HepG2 (cell line): ENCODE measurements around the gene HLA-DMB.

Source experiments
- IKZF1 ChIP-seq: fragments of 450-650 bp; IDR thresholded peaks from 2 replicates; pipeline ENCODE4 v1.7.1; 2016
- POLR2A ChIP-seq, 2 experiments: IDR thresholded peaks; 2 replicates each; pipeline ENCODE4 v1.6.1; 2011; ENCODE audit warnings: low read depth in 2 of 2, low read length in 2 of 2, mild to moderate bottlenecking in 1 of 2, moderate library complexity in 1 of 2; ENCODE audit not compliant: insufficient read depth in 1 of 2
- POLR2AphosphoS5 ChIP-seq: IDR thresholded peaks from 2 replicates; pipeline ENCODE4 v1.6.1; 2012; ENCODE audit warnings: low read depth, low read length
- ZNF335 ChIP-seq: sonication (generic); formaldehyde crosslinking; IDR thresholded peaks from 2 replicates; pipeline ENCODE4 v1.4.0; 2020; ENCODE audit warnings: missing genetic modification reagents
- ZNF564 ChIP-seq: sonication (generic); formaldehyde crosslinking; IDR thresholded peaks from 2 replicates; pipeline ENCODE4 v1.8.1; 2023; ENCODE audit warnings: mild to moderate bottlenecking, missing genetic modification reagents
- ZNF780A ChIP-seq: sonication (generic); formaldehyde crosslinking; IDR thresholded peaks from 2 replicates; pipeline ENCODE4 v1.8.0; 2022; ENCODE audit warnings: mild to moderate bottlenecking, missing genetic modification reagents, moderate library complexity
- TF ChIP-seq, protein P1 (sequence below), 2 experiments: sonication (generic) in 1 of 2; formaldehyde crosslinking in 1 of 2; IDR thresholded peaks; 2 replicates each; pipeline versions ENCODE4 v1.5.1 to v1.6.1; 2011 to 2020; ENCODE audit warnings: borderline replicate concordance in 1 of 2, low read depth in 1 of 2, low read length in 1 of 2, mild to moderate bottlenecking in 1 of 2, missing genetic modification reagents in 1 of 2, moderate library complexity in 1 of 2
- TF ChIP-seq, protein P2 (sequence below): sonication (generic); formaldehyde crosslinking; conservative IDR thresholded peaks from 2 replicates; pipeline ENCODE4 v1.4.0; 2020; ENCODE audit warnings: missing genetic modification reagents
- TF ChIP-seq, protein P3 (sequence below): sonication (generic); formaldehyde crosslinking; IDR thresholded peaks from 2 replicates; pipeline ENCODE4 v1.8.1; 2023; ENCODE audit warnings: mild to moderate bottlenecking, missing genetic modification reagents
- TF ChIP-seq, protein P4 (sequence below): sonication (generic); formaldehyde crosslinking; IDR thresholded peaks from 2 replicates; pipeline ENCODE4 v1.5.0; 2020; ENCODE audit warnings: mild to moderate bottlenecking, missing genetic modification reagents, moderate library complexity

DNA sequence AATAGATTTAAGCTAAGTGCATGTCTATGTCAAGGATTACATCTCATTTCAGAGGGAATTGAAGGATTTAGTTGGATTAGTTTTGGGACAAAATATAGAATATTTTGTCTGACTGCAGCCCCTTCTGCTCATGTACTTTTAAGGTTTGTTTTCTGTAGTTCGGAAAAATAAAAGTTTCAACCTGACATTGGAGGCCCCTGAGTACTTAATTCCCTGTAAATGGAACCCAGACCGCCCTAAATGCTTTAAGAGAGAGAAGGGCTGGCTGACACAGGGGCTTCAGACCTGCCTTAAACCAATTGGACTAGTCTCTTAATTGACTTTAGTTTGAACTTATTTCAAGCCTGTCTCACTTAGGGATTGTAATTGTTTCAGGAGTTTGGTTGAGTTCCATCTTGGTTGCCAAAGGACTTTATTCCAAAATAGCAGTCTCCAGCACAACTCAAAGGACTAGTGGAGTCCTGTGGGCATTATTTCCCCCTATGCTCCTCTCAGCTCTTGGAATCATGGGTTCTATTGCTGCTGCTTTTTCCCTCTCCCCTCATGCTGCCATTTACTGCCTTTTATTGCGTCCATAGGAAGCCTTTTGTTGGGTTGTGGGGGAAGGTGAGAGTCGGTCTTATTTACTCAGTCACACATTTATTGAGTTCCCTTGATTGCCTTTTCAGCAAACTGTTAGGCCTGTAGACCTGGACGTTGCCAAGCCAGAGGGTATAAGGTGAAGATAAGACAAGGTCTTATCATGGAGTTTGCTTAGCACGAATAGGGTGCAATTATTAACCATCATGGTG is 42.1 kb upstream of the HLA-DMB start:
- TF ChIP-seq, protein P1, sequence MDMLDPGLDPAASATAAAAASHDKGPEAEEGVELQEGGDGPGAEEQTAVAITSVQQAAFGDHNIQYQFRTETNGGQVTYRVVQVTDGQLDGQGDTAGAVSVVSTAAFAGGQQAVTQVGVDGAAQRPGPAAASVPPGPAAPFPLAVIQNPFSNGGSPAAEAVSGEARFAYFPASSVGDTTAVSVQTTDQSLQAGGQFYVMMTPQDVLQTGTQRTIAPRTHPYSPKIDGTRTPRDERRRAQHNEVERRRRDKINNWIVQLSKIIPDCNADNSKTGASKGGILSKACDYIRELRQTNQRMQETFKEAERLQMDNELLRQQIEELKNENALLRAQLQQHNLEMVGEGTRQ (IDR thresholded peaks at IDR 0.05; ENCODE audit: low read depth, low read length): no peak
- TF ChIP-seq, protein P1 (CRISPR knock-in tag; IDR thresholded peaks at IDR 0.05; ENCODE audit: borderline replicate concordance): no peak
- no peak for TF ChIP-seq IKZF1
- TF ChIP-seq ZNF780A (CRISPR knock-in tag): no peak
- TF ChIP-seq, protein P2, sequence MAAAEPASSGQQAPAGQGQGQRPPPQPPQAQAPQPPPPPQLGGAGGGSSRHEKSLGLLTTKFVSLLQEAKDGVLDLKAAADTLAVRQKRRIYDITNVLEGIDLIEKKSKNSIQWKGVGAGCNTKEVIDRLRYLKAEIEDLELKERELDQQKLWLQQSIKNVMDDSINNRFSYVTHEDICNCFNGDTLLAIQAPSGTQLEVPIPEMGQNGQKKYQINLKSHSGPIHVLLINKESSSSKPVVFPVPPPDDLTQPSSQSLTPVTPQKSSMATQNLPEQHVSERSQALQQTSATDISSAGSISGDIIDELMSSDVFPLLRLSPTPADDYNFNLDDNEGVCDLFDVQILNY (CRISPR knock-in tag): no peak
- TF ChIP-seq POLR2A (IDR thresholded peaks at IDR 0.05; ENCODE audit: insufficient read depth in 1 of 2, low read depth in 2 of 2, low read length in 2 of 2): no peak
- TF ChIP-seq POLR2AphosphoS5: no peak
- TF ChIP-seq ZNF564: no peak
- TF ChIP-seq, protein P3, sequence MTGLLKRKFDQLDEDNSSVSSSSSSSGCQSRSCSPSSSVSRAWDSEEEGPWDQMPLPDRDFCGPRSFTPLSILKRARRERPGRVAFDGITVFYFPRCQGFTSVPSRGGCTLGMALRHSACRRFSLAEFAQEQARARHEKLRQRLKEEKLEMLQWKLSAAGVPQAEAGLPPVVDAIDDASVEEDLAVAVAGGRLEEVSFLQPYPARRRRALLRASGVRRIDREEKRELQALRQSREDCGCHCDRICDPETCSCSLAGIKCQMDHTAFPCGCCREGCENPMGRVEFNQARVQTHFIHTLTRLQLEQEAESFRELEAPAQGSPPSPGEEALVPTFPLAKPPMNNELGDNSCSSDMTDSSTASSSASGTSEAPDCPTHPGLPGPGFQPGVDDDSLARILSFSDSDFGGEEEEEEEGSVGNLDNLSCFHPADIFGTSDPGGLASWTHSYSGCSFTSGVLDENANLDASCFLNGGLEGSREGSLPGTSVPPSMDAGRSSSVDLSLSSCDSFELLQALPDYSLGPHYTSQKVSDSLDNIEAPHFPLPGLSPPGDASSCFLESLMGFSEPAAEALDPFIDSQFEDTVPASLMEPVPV (CRISPR knock-in tag): no peak
- no peak for TF ChIP-seq ZNF335 (CRISPR knock-in tag)
- TF ChIP-seq, protein P4, sequence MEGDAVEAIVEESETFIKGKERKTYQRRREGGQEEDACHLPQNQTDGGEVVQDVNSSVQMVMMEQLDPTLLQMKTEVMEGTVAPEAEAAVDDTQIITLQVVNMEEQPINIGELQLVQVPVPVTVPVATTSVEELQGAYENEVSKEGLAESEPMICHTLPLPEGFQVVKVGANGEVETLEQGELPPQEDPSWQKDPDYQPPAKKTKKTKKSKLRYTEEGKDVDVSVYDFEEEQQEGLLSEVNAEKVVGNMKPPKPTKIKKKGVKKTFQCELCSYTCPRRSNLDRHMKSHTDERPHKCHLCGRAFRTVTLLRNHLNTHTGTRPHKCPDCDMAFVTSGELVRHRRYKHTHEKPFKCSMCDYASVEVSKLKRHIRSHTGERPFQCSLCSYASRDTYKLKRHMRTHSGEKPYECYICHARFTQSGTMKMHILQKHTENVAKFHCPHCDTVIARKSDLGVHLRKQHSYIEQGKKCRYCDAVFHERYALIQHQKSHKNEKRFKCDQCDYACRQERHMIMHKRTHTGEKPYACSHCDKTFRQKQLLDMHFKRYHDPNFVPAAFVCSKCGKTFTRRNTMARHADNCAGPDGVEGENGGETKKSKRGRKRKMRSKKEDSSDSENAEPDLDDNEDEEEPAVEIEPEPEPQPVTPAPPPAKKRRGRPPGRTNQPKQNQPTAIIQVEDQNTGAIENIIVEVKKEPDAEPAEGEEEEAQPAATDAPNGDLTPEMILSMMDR (CRISPR knock-in tag): no peak
